Raji (cell line): ENCODE results near the gene MNT.

Experiments used
- POLR2A ChIP-seq: IDR thresholded peaks from 2 replicates; pipeline ENCODE4 v1.6.1; 2011; ENCODE audit warnings: low read depth, low read length, control low read depth; ENCODE audit not compliant: insufficient read depth

Gene MNT

DNA sequence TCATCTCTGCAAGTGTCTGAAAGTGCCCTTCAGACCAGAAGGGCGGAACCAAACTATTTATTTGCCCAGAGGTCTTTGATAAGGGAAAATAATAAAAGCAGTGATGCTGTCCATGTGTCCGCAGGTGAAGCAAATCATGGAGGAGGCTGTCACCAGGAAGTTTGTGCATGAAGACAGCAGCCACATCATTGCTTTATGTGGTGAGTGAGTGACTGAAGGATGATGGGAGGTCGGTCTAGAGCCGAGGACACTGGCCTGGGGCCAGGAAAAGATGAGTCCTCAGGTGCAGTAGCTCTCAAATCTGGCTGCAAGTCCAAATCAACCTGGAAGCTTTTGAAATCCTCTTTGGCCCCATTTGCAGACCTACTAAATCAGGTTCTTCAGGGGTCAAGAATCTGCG is 57.4 kb downstream of the MNT start:
- no peak for TF ChIP-seq POLR2A

DNA sequence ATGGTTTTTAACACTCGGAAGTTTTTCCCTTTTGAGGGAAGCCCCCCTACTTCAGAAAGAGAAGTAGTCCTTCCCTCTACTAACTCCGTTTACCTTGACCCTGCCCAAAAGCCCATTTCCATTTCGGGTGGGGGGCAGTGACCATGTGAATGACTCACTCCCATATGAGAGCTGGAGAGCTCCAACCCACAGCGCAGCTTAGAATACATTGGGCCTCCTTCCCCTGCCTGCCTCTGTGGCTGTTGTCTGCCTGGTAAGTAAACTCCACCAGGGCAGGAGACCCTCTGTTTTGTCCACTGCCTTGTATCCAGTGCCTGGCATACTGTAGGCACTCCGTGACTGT is 62.6 kb downstream of the MNT start:
- TF ChIP-seq POLR2A, result no peak

DNA sequence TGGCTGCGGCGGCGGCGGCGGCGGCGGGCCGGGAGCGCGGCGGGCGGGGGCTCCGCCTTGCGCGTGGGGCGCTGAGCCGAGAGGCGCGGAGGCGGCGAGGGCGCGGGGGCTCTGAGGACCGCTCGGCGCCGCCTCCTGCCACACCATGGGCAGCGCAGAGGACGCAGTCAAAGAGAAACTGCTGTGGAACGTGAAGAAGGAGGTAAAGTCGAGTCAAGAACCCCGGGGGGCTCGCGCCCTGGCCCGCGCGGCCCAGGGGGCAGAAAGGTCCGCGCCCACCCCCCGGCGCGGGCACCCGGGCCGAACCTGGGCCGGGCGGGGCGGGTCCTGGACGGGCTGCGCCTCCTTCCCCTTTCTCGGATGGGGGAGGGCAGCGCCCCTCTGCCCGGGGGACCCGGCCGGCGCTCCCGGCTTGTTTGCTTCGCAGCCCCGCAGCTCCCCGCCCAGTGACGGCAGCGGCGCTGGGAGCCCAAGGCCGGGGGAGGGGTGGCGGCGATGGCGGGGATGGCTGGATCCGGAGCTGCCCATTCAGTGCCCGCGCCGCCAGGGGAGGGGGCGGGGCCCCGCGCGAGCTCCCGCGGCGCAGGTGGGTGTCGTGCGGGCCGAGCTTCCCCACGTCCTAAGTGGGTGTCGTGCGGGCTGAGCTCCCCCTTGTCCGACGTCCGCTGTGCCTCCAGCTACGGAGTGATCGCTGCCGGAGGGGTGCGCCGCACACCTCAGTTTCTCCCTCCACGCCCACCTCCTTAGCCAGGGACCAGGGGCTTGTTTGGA is 63.1 kb downstream of the MNT start:
- no peak for TF ChIP-seq POLR2A

DNA sequence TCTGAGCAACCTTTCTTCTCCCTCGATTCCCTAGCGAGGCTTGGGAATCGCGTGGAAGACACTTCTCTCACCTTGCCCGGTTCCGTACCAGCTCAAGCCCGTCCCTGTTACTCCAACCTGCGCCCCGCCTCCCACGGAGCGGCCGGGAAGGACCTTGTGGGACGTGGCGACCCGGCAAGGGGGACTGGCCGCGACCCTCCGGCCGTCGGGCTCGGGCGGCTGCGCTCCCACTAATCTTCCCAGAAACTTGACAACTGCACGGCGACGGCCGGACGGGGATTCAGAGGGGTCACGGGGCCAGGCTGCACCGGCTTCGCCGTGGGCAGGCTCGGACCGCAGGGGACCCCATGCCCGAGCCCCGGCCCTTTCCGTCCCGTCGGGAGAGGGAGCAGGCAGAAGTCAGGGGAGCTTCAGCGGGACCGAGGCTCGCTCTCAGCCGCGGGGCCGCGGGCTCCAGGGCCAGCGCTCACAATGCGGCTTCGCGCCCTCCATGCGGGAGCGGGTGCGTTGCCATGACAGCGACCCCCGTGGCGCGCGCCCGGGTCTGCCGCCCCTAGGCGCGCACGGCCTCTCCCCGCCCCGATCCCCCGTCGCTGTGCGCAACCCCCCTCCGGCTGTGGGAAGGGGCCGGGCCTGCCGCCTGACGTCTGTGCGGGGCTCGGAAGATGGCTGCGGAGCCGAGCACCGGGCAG is 63.9 kb downstream of the MNT start, which contains the start of gene SGSM2:
SGSM2 (plus strand) TSS at position 650 of the 692 bp plus-strand sequence. CDS start 188 bp downstream, outside the sequence.
- no peak for TF ChIP-seq POLR2A

DNA sequence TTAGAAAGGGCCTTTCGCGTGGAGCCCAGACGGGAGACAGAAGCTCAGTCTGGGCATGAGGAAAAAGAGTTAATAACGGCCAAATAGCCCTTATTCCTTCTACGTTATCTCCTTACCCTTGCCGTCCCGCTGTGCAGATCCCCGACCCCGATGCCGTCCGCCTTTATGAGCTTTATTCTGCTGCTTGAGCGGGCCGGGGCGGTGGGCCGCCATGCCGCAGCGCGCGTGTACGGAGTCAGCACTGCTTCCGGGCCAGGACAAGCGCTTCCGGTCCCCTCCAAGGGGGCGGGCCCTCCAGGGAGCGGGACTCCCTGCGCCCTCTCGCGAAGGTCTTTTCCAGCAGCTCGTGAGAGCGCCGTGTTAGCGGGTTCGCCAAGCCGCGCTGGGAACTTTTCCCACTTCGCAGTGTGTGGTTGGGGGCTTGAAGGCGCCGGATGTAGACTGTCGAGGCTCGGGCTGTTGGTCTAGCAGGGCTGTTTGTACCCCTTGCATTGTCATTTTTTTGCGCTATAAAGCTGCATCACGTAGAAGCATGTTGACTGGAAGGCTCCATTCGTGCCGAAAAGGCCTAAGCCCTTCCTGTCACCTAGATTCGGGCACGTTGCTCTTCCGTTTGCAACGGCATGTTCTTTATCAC is 64.5 kb downstream of the MNT start, which contains the start of gene TSR1:
TSR1 (minus strand) TSS at position 243 of the 637 bp plus-strand sequence; CDS start at position 213, 30 bp downstream.
- TF ChIP-seq POLR2A, result peak; percentile 96

DNA sequence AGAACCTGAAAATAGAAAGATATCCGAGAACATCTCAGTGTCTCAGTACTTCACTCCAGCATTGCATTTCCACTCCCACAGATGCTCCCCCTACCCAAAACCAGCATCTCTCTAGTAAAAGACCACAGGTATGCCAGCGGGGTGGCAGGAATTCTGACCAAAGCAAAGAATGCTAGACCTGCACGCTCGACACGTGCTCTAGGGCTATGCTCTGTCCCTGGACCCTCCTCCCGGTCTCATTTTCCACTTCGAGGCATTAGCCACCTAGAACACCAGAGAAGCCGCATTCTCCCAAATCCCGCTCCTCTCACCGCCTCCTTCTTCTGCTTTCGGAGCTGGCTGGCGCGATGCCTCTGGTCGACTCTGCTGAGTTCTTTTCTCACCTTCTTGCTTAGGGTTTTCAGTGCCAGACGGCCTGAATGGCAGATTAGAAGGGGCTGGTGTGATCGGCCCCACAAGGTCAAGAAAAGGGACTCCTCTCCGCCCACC is 65.1 kb downstream of the MNT start:
- TF ChIP-seq POLR2A, result no peak
